HL-60/S4 treated with retinoic acid at 250 ng/mL for 4 days and 3 days (cell line): Measurements from ENCODE around the gene HPS4.
"Not testable (repeated sequence)": the region's sequence is repeated elsewhere in the genome, so short reads cannot be mapped to it uniquely, and the experiment has no call there.

Experiments
- in situ Hi-C: fragments of 300-500 bp; cut with MboI; formaldehyde crosslinking; loops from 2 replicates; pipeline ENCODE4 v1.7.0; 2022; ENCODE audit warnings: low sequenced_read_pairs

The HPS4 gene

DNA sequence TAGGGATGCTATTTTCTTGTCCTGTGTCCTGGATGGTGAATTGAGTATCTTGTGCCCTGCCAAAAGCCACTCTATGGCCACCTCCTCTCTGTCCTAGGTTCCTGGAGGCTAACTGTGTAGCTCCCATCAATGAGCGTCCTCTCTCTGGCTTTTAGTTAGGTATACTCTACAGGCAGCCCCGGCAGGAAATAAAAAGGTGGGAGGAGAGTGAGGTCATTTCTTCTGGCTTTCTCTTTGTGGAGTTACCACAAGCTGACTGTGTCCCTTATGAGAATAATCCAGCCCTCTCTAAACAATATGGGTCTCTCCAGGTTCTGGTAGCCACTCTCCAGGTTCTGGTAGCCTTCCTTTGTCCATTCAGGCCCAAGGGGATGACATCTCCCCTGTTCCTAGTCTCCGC lies 66.2 kb downstream of the HPS4 start:
- in situ Hi-C loops = no loop called here

DNA sequence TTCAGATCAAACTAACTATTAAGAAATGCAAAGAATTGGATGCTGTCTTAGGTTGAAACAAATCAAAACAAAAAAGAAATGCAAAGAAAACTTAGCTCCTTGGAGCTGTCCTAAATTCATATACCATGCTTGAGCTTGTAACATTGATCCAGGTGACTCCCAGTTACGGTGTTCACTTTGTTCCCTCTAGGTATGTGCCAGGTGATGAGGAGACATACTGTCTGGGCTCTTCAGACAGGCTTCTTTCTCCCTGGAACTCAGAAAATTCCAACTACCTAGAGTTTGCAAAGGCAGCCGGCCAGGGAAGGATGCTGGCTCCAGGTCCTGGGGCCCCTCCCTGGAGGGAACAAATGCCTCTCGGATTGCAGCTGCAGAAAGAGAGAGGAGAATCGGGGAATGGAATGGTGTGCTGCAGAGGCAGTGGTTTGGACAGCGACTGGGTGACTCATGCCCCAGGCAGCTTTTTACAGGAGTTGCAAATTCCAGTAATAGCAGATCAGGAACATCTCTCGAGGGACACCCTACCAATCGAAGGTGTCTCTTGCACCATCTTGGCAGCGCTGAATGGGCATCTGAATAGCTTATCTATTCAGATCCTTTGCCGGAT lies 66.8 kb downstream of the HPS4 start:
- in situ Hi-C loops = no loop called here

DNA sequence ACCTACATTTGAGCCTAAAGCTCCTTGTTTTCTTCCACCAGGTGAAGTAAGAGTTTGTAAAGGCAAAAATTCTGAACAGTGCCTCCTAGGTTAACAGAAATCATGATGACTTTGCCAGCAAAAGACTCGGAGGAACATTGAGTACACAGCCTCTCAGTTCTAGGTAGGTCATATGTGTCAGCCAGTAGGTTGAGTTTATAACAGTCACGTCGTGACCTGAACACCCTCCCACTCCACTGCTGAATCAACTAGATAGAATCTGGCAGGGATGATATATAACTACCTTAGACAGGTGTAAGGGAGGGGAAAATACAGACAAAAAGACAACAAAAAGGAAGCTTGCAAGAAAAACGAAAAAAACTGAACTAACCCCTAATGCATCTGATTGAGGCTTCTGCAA lies 67.3 kb downstream of the HPS4 start:
- in situ Hi-C loops = no loop called here

DNA sequence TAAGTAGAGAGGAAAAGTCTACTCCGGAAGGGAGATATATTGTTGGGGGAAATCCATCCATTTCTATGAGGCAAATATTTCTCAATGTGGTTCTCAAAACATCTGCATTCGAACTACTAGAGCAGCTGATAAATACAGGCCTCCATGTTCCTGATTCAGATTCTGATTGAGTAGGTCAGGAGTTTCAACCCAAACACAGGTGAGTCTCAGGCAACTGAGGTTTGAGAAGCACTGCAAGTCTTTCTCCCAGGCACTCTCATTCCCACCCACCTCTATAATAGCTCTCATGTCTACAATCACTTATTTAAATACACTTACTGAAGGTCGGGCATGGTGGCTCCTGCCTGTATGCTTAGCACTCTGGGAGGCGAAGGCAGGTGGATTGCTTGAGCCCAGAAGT lies 69.2 kb downstream of the HPS4 start:
- in situ Hi-C loops = no loop called here

DNA sequence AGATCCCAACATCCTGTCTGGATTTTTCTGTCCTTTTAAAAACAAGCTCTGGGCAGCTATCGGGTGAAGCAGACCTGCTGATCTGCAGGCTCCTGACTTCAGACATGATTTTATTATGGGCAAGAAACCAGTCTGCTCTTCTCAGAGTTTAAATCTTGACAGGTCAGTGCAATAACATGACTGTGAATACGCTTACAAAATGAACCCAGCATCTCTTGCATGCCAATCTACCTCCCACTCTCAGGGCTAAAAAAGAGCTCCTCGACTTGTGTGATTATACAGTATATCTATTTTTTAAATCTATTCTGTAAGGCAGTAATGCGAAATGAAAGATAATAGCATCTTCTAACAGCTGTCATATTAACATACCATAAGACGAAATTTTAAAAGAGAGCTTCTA lies 73.2 kb downstream of the HPS4 start:
- in situ Hi-C loops = no loop called here

DNA sequence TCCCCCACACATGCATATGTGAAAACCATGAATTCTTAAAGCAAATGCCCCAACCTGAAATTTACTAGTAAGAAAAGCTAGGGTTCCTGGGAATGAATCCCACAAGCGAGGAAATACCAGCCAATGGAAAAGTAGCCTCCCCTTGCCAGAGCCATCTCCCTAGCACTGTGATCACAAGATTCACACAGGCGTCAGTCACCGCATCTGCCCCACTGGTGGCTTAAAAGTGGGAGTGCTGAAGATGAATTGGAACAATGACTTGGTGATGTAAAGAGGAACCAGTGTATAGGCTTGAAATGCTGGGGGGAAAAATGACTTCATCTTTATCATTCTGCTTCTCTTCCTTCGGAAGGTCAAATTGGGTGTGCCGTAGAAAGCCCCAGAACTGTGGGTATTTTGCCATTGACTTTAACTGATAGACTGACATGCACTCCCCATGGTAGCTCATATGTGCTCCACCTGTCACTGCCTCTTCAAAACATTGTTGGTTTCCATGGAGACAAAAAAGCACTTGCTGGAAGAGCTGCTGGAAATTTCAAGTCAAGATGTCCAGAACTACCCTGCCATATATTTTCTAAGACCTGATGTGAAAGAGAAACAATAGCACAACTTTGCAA lies 73.8 kb downstream of the HPS4 start:
- in situ Hi-C loops = no loop called here

DNA sequence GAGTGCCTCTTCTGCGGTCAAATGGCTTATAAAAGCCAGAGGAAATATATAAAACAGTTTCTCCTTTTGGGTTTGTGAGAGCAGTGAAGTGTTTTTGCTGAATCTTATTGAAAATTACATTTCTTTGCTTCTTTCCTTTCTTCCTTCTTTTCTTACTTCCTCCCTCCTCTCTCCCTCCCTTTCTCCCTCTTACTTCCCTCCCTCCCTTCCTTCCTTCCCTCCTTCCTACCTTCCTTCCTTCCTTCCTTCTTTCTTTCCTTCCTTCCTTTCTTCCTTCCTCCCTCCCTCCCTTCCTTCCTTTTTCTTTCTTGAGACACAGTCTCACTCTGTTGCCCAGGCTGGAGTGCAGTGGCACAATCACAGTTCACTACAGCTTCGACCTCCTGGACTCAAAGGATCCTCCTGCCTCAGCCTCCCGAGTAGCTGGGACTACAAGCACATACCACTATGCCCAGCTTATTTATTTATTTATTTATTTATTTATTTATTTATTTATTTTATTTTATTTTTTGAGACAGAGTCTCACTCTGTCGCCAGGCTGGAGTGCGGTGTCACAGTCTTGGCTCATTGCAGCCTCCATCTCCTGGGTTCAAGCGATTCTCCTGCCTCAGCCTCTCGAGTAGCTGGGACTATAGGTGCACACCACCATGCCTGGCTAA lies 74.9 kb downstream of the HPS4 start:
- in situ Hi-C loops = not testable (repeated sequence)

DNA sequence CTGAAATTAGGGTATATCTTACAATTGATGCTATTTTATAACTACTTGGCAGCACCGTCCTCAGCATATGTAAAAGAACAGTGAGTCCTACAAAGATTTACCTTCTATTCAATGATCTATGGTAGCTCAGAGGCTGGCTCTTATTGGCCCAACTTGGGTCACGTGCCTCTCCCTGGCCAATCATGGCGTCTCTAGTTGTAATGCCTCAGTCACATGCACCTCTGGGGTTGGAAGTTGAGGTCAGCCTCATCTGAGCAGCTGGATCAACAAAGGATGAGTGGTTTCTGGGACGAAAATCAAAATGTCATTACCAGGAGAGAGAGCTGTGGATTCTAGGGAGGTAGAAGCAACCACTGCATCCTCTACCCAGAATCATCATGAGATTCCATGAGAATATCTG lies 77.5 kb downstream of the HPS4 start:
- in situ Hi-C loops = no loop called here

DNA sequence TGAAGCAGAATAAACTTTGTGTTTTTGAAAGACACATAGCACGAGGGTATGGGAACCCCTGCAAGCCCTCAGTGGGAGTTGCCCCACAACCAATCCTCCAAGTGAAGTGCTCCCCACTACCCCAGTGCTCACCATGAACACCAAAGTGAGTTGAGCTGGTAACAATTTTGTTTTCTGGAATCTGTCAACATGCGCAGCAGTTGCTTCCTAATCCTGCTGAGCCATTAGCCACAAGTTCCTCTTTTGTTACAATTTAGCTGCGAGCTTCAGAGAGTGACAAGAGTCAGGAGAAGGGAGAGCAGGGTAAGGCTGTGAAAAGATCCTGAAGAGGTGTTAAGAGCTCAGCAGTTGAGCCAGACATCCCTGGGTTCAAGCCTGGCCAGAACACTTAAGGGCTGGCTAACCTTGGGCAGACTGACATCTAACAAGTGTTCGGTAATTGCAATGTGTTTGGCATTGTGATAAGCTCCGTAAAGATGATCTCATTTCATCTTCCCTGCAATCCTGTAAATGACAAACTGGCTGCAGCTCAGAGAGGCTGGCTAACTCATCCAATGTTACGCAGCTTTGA lies 78.6 kb downstream of the HPS4 start:
- in situ Hi-C loops = no loop called here

DNA sequence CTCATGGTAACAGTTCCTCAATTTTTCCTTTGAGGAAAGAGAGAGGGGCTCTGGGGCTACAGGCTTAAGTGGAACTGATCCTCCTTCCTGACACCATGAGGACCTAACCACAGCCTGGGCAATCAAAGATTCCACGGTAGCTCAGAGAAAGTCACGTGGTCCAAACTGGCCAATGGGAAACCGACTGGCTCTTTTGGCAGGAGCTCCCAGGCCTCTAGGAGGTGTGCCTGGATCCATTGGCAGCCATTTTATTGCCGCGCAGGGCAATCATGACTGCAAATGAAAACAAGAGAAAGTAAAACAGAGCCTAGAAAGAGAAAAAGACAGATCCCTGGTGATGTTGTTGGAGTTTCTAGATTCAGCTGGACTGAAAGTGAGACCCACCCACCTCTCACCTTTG lies 81.9 kb downstream of the HPS4 start:
- in situ Hi-C loops = no loop called here
